H1 (cell line): ENCODE measurements around the gene OR5C1. TPM values are rescaled to one million over a fixed set of nuclear protein-coding genes. Genes with fewer than 3 reads are reported as not detected.

ENCODE experiments used
- CTCF ChIA-PET: fragments of 300-600 bp; sonication (Branson Sonifier 250); formaldehyde crosslinking; loops from one replicate; lab custom pipeline; 2021; ENCODE audit not compliant: partially characterized antibody; lab: Charles Lee
- POLR2A ChIA-PET: fragments of 300-600 bp; sonication (Branson Sonifier 250); formaldehyde crosslinking; loops from one replicate; lab custom pipeline; 2021; ENCODE audit warnings: inconsistent platforms; ENCODE audit not compliant: partially characterized antibody; lab: Charles Lee
- DNase-seq, 2 experiments: peaks; one replicate each; pipeline versions ENCODE4 v3.0.0 to v3.0.0-alpha.2; 2010 to 2022; ENCODE audit warnings: low spot score in 2 of 2, low read depth in 1 of 2, mixed read lengths in 1 of 2
- FAIRE-seq: peaks from 2 replicates; lab custom pipeline; 2011; peaks lifted over from hg19 to GRCh38; lab: Jason Lieb, UNC
- H2AFZ ChIP-seq: 2 replicates; pipeline ENCODE4 v1.8.1; 2012; ENCODE audit warnings: low read length, inconsistent platforms
- H2AK5ac ChIP-seq: 2 replicates; pipeline ENCODE4 v1.6.1; 2013; ENCODE audit warnings: low read depth, low read length
- H2BK120ac ChIP-seq: replicated peaks from 2 replicates; pipeline ENCODE3; 2013; ENCODE audit warnings: low read depth, low read length, inconsistent platforms
- H2BK12ac ChIP-seq: 2 replicates; pipeline ENCODE4 v1.6.1; 2013; ENCODE audit warnings: low read depth, low read length
- H2BK15ac ChIP-seq: 2 replicates; pipeline ENCODE4 v1.6.1; 2013; ENCODE audit warnings: low read length
- H2BK20ac ChIP-seq: 2 replicates; pipeline ENCODE4 v1.6.1; 2013; ENCODE audit warnings: low read length
- H2BK5ac ChIP-seq: 2 replicates; pipeline ENCODE4 v1.6.1; 2013; ENCODE audit warnings: low read depth, low read length
- H3K14ac ChIP-seq: 2 replicates; pipeline ENCODE4 v1.6.1; 2013; ENCODE audit warnings: inconsistent platforms; ENCODE audit not compliant: insufficient read length
- H3K18ac ChIP-seq: 2 replicates; pipeline ENCODE4 v1.6.1; 2013; ENCODE audit warnings: low read length; ENCODE audit errors: extremely low read depth
- H3K23ac ChIP-seq: 2 replicates; pipeline ENCODE4 v1.6.1; 2013; ENCODE audit warnings: inconsistent platforms; ENCODE audit not compliant: insufficient read length
- H3K23me2 ChIP-seq: 2 replicates; pipeline ENCODE4 v1.6.1; 2013; ENCODE audit warnings: low read depth, low read length
- H3K27ac ChIP-seq: 2 replicates; pipeline ENCODE4 v1.6.1; 2011; ENCODE audit warnings: low read depth, low read length, inconsistent platforms
- H3K27me3 ChIP-seq, 4 experiments: replicated peaks in 1 of 4; 1 replicate in 1 of 4; 2 replicates in 3 of 4; pipeline versions ENCODE4 v1.6.1 to v1.8.1; 2011 to 2013; ENCODE audit warnings: low read length in 3 of 4, mild to moderate bottlenecking in 3 of 4, inconsistent platforms in 2 of 4, mixed read lengths in 2 of 4, moderate library complexity in 1 of 4; ENCODE audit not compliant: control insufficient read depth in 3 of 4, insufficient read depth in 3 of 4; ENCODE audit errors: extremely low read depth in 1 of 4
- H3K36me3 ChIP-seq, 4 experiments: 2 replicates each; pipeline versions ENCODE4 v1.6.1 to v1.8.1; 2011 to 2013; ENCODE audit warnings: mild to moderate bottlenecking in 4 of 4, low read length in 3 of 4, moderate library complexity in 2 of 4, control low read depth in 1 of 4, inconsistent platforms in 1 of 4; ENCODE audit not compliant: insufficient read depth in 4 of 4, control insufficient read depth in 2 of 4
- H3K4ac ChIP-seq: replicated peaks from 2 replicates; pipeline ENCODE3; 2013; ENCODE audit warnings: low read length, low read depth, mixed read lengths, inconsistent platforms; ENCODE audit not compliant: insufficient read length
- H3K4me1 ChIP-seq, 4 experiments: replicated peaks in 1 of 4; 1 replicate in 1 of 4; 2 replicates in 3 of 4; pipeline versions ENCODE4 v1.6.1 to v1.8.1; 2011 to 2013; ENCODE audit warnings: low read length in 3 of 4, inconsistent platforms in 2 of 4, mixed read lengths in 1 of 4; ENCODE audit not compliant: insufficient read depth in 4 of 4, control insufficient read depth in 3 of 4
- H3K4me2 ChIP-seq, 2 experiments: 2 replicates each; pipeline versions ENCODE4 v1.6.1 to v1.8.1; 2011 to 2013; ENCODE audit warnings: low read depth in 2 of 2, low read length in 2 of 2, control low read depth in 1 of 2, inconsistent platforms in 1 of 2, mild to moderate bottlenecking in 1 of 2; ENCODE audit not compliant: insufficient read depth in 1 of 2
- H3K4me3 ChIP-seq, 4 experiments: fragments of 200-600, 300-600 bp in 1 of 4; sonication (generic), shearing (Covaris generic), sonication (Bioruptor Twin) in 1 of 4; 2 replicates each; pipeline versions ENCODE4 v1.5.1 to v1.8.1; 2011 to 2016; ENCODE audit warnings: low read length in 4 of 4, low read depth in 3 of 4, control low read depth in 2 of 4, inconsistent platforms in 2 of 4, mild to moderate bottlenecking in 2 of 4, mixed read lengths in 1 of 4, moderate library complexity in 1 of 4; ENCODE audit not compliant: insufficient read depth in 2 of 4; ENCODE audit errors: extremely low read depth in 1 of 4
- H3K56ac ChIP-seq: replicated peaks from 2 replicates; pipeline ENCODE3; 2013; ENCODE audit warnings: low read depth, mild to moderate bottlenecking, mixed read lengths, low read length, inconsistent platforms; ENCODE audit not compliant: insufficient read length
- H3K79me1 ChIP-seq: 2 replicates; pipeline ENCODE4 v1.6.1; 2013; ENCODE audit warnings: low read depth, low read length, control low read depth
- H3K79me2 ChIP-seq, 2 experiments: 2 replicates each; pipeline versions ENCODE4 v1.6.1 to v1.8.1; 2012 to 2013; ENCODE audit warnings: low read length in 2 of 2, mild to moderate bottlenecking in 2 of 2, inconsistent platforms in 1 of 2; ENCODE audit not compliant: insufficient read depth in 2 of 2, control insufficient read depth in 1 of 2
- H3K9ac ChIP-seq, 4 experiments: replicated peaks in 1 of 4; 1 replicate in 1 of 4; 2 replicates in 3 of 4; pipeline versions ENCODE4 v1.6.1 to v1.8.1; 2011 to 2013; ENCODE audit warnings: low read depth in 3 of 4, low read length in 3 of 4, control low read depth in 2 of 4, mild to moderate bottlenecking in 2 of 4, moderate library complexity in 2 of 4, inconsistent platforms in 1 of 4; ENCODE audit errors: extremely low read depth in 1 of 4
- H3K9me3 ChIP-seq, 2 experiments: 2 replicates each; pipeline versions ENCODE4 v1.6.1 to v1.8.1; 2012 to 2013; ENCODE audit warnings: mild to moderate bottlenecking in 2 of 2, moderate library complexity in 2 of 2, control low read depth in 1 of 2, inconsistent platforms in 1 of 2, low read depth in 1 of 2, low read length in 1 of 2, mixed read lengths in 1 of 2; ENCODE audit not compliant: insufficient read depth in 2 of 2
- H4K20me1 ChIP-seq, 2 experiments: replicated peaks in 1 of 2; 2 replicates each; pipeline versions ENCODE3 to v1.8.1; 2011 to 2013; ENCODE audit warnings: inconsistent platforms in 2 of 2, low read length in 2 of 2, mild to moderate bottlenecking in 1 of 2; ENCODE audit not compliant: insufficient read depth in 2 of 2, control insufficient read depth in 1 of 2
- H4K5ac ChIP-seq: 2 replicates; pipeline ENCODE4 v1.6.1; 2013; ENCODE audit warnings: low read length, low read depth, mixed read lengths, inconsistent platforms; ENCODE audit not compliant: insufficient read length
- H4K8ac ChIP-seq: 2 replicates; pipeline ENCODE4 v1.8.0; 2013; ENCODE audit warnings: mild to moderate bottlenecking, moderate library complexity, low read length, inconsistent platforms; ENCODE audit not compliant: insufficient read depth; ENCODE audit errors: extremely low read depth
- H4K91ac ChIP-seq: replicated peaks from 2 replicates; pipeline ENCODE3; 2013; ENCODE audit warnings: low read length, mixed read lengths, inconsistent platforms; ENCODE audit not compliant: insufficient read length
- EGR1 ChIP-seq: IDR thresholded peaks from 2 replicates; pipeline ENCODE4 v1.6.1; 2011; ENCODE audit warnings: low read depth, low read length, borderline replicate concordance
- FOSL1 ChIP-seq: IDR thresholded peaks from 2 replicates; pipeline ENCODE4 v1.6.1; 2011; ENCODE audit warnings: mild to moderate bottlenecking, low read depth, low read length, moderate library complexity; ENCODE audit not compliant: insufficient read depth
- JUN ChIP-seq: IDR thresholded peaks from 2 replicates; pipeline ENCODE4 v1.6.1; 2011; ENCODE audit warnings: low read depth, mild to moderate bottlenecking, improper control_type of control experiment, low read length
- NANOG ChIP-seq: IDR thresholded peaks from 2 replicates; pipeline ENCODE4 v1.6.1; 2011; ENCODE audit warnings: low read length, low read depth, mild to moderate bottlenecking, inconsistent platforms; ENCODE audit not compliant: insufficient read depth, poor library complexity, severe bottlenecking
- POU5F1 ChIP-seq: IDR thresholded peaks from 2 replicates; pipeline ENCODE4 v1.6.1; 2011; ENCODE audit warnings: low read depth, mild to moderate bottlenecking, low read length, moderate library complexity
- SIRT6 ChIP-seq: IDR thresholded peaks from one replicate; pipeline ENCODE4 v1.7.1; 2012; ENCODE audit warnings: low read length, inconsistent platforms
- SP1 ChIP-seq: IDR thresholded peaks from 2 replicates; pipeline ENCODE4 v1.6.1; 2011; ENCODE audit warnings: low read depth, low read length
- SRF ChIP-seq: IDR thresholded peaks from 2 replicates; pipeline ENCODE4 v1.6.1; 2011; ENCODE audit warnings: mild to moderate bottlenecking, low read depth, low read length, moderate library complexity
- TAF1 ChIP-seq: IDR thresholded peaks from 2 replicates; pipeline ENCODE4 v1.6.1; 2011; ENCODE audit warnings: mild to moderate bottlenecking, low read depth, low read length
- WGBS, 2 experiments: shearing (Covaris generic) in 1 of 2; methylation state at CpG; one replicate each; pipeline versions ENCODE4 v1.1.6 to v1.1.7; 2013 to 2015; ENCODE audit warnings: low lambda C conversion rate in 2 of 2, mixed read lengths in 2 of 2, inconsistent platforms in 1 of 2, low coverage in 1 of 2, missing lambda C conversion rate in 1 of 2; ENCODE audit not compliant: insufficient replicate concordance in 2 of 2, insufficient coverage in 1 of 2, insufficient read length in 1 of 2; ENCODE audit errors: extremely low coverage in 1 of 2, missing lambda C conversion rate in 1 of 2; 5-methylcytosine and 5-hydroxymethylcytosine counted together
- polyA plus RNA-seq, 7 experiments: library from polyadenylated mRNA; depleted of rRNA in 3 of 7; stranded (reverse) in 5 of 7; unstranded in 2 of 7; fragments of >200 nt in 5 of 7; fragments of 200-250 nt in 2 of 7; gene quantifications; 1 replicate in 5 of 7; 2 replicates in 1 of 7; 4 replicates in 1 of 7; pipeline versions ENCODE4 v1.2.1 to v1.2.3, GENCODE V29; 2011 to 2013; ENCODE audit warnings: missing spikeins in 2 of 7, mixed read lengths in 2 of 7
- total RNA-seq: library from RNA; stranded (reverse); fragmentation: NEBNext Ultra II Directional; extraction: Animal tissue kit (Norgen Biotek cat#: 25700); gene quantifications from 2 replicates; pipeline ENCODE4 v1.2.1, GENCODE V29; 2021
- TF ChIP-seq, protein P1 (sequence below): IDR thresholded peaks from 2 replicates; pipeline ENCODE4 v1.6.1; 2012; ENCODE audit warnings: inconsistent platforms
- TF ChIP-seq, protein P2 (sequence below): IDR thresholded peaks from 2 replicates; pipeline ENCODE4 v1.6.1; 2011; ENCODE audit warnings: low read length, improper control_type of control experiment
- TF ChIP-seq, protein P3 (sequence below): IDR thresholded peaks from 2 replicates; pipeline ENCODE4 v1.6.1; 2011; ENCODE audit warnings: low read depth, mild to moderate bottlenecking, low read length; ENCODE audit not compliant: insufficient read depth

The OR5C1 gene
- total and polyA plus RNA-seq, 2 of the 8 experiments (the other 6 are each of a cell fraction or from before 2014, with no cell fraction given) = not detected

DNA sequence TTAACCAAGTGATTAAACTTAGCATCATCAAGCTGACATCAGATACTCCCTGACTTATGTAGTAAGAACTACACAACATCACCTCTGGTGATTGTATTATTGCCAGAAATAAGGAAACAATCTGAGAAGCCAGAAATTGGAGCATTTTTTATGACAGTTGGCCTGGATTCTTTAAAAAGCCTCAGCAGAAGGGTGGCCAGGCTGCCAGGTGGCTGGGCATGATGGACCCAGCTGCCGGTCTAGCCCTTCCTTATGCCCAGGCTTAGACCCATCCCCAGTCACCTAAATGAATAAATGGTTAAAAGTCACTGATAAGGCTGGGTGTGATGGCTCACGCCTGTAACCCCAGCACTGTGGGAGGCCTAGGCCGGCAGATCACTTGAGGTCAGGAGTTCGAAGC lies 24.0 kb downstream of the OR5C1 start:
- no peak overlapping the region for H2BK120ac ChIP-seq
- H3K4me1 ChIP-seq = peaks cover 0 to 3% (median 2%) of the 10 kb centered on the region in 4 experiments; a peak in 4 of 7 replicates
- H3K4me3 ChIP-seq = no peak overlapping the region
- H3K4me2 ChIP-seq = no peak overlapping the region
- H3K27ac ChIP-seq = no peak overlapping the region
- H2BK15ac ChIP-seq = no peak overlapping the region
- H2BK5ac ChIP-seq = no peak overlapping the region
- no peak for FAIRE-seq
- 86% methylated on average over 4 of the region's 4 CpGs; no CpG with 5 or more reads in 1 of the 2 experiments for WGBS, 2 experiments
- H3K36me3 ChIP-seq = peaks cover 0 to 4% (median 0%) of the 10 kb centered on the region in 4 experiments; a peak in 1 of 8 replicates
- no peak overlapping the region for H4K91ac ChIP-seq
- CTCF ChIA-PET = interaction anchor here (5.8 to 6.3 kb wide), 2 partner anchors 349 to 689 kb away, joined by 44 to 61 read pairs; no protein-coding TSS in a partner anchor
- no peak overlapping the region for H2AFZ ChIP-seq
- H4K5ac ChIP-seq = no peak overlapping the region
- no peak overlapping the region for H3K23ac ChIP-seq
- H4K8ac ChIP-seq = no peak overlapping the region
- POLR2A ChIA-PET = no interaction called here
- H2AK5ac ChIP-seq = no peak overlapping the region
- H2BK20ac ChIP-seq = no peak overlapping the region
- no peaks in the 10 kb centered on the region for H3K9me3 ChIP-seq
- H3K27me3 ChIP-seq = no peaks in the 10 kb centered on the region
- H4K20me1 ChIP-seq = no peaks in the 10 kb centered on the region
- no peak overlapping the region for H3K14ac ChIP-seq
- no peak for DNase-seq
- H3K79me2 ChIP-seq = no peaks in the 10 kb centered on the region
- H2BK12ac ChIP-seq = no peak overlapping the region
- H3K4ac ChIP-seq = no peak overlapping the region
- TF ChIP-seq SRF = no peak
- TF ChIP-seq SP1 = no peak
- TF ChIP-seq POU5F1 = no peak
- no peak for TF ChIP-seq TAF1
- TF ChIP-seq, protein P1, sequence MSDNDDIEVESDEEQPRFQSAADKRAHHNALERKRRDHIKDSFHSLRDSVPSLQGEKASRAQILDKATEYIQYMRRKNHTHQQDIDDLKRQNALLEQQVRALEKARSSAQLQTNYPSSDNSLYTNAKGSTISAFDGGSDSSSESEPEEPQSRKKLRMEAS = no peak
- no peak for TF ChIP-seq FOSL1
- no peak for TF ChIP-seq NANOG
- no peak for TF ChIP-seq JUN
- TF ChIP-seq, protein P2, sequence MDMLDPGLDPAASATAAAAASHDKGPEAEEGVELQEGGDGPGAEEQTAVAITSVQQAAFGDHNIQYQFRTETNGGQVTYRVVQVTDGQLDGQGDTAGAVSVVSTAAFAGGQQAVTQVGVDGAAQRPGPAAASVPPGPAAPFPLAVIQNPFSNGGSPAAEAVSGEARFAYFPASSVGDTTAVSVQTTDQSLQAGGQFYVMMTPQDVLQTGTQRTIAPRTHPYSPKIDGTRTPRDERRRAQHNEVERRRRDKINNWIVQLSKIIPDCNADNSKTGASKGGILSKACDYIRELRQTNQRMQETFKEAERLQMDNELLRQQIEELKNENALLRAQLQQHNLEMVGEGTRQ = no peak
- TF ChIP-seq, protein P3, sequence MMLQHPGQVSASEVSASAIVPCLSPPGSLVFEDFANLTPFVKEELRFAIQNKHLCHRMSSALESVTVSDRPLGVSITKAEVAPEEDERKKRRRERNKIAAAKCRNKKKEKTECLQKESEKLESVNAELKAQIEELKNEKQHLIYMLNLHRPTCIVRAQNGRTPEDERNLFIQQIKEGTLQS = no peak
- TF ChIP-seq EGR1 = no peak
- no peak for TF ChIP-seq SIRT6
- TF ChIP-seq, all 59 proteins: peak for 0
- Histone ChIP-seq H3K23me2 (no peaks in the 10 kb centered on the region), H3K79me1 (no peaks in the 10 kb centered on the region), H3K56ac (no peak overlapping the region), H3K9ac (no peak overlapping the region), H3K18ac (no peak overlapping the region)
